Stimulated activated CD8-positive, alpha-beta memory T cell treated with anti-CD3 and anti-CD28 coated beads, Interleukin-4, amount 100 ng/mL, for 48 hours (primary cell): Measurements from ENCODE around the gene SPATA25.
"Not testable (repeated sequence)": the region's sequence is repeated elsewhere in the genome, so short reads cannot be mapped to it uniquely, and the experiment has no call there.

Experiments
- DNase-seq: peaks from one replicate; pipeline ENCODE4 v3.0.0-alpha.2; 2020

SPATA25 gene

GRCh38 chr20:45912344-45912682 lies 24.9 kb upstream of the SPATA25 start:
- no peak for DNase-seq

GRCh38 chr20:45911486-45912343 lies 24.3 kb upstream of the SPATA25 start, which contains the start of gene PLTP:
Gene PLTP (minus strand): TSS chr20:45912155. CDS start chr20:45911452, 703 bp downstream.
- DNase-seq, result peak; percentile 61

- peak; percentile 100 for DNase-seq
These were observed 23.5 kb upstream of the SPATA25 start for GRCh38 chr20:45910670-45911485.

GRCh38 chr20:45909817-45910669 lies 22.6 kb upstream of the SPATA25 start:
- DNase-seq, result no peak

GRCh38 chr20:45909336-45909808 lies 21.9 kb upstream of the SPATA25 start:
- no peak for DNase-seq

- no peak for DNase-seq
These were observed 20.7 kb upstream of the SPATA25 start for GRCh38 chr20:45908084-45908483.

- DNase-seq, result no peak
These were observed 20.0 kb upstream of the SPATA25 start for GRCh38 chr20:45907219-45907948.

- DNase-seq, result no peak
These were observed 18.2 kb upstream of the SPATA25 start for GRCh38 chr20:45905505-45906079.

- no peak for DNase-seq
These were observed 17.4 kb upstream of the SPATA25 start for GRCh38 chr20:45904583-45905504.

- DNase-seq, result no peak
These were observed 14.8 kb upstream of the SPATA25 start for GRCh38 chr20:45902199-45902701.

GRCh38 chr20:45901332-45901731 lies 13.9 kb upstream of the SPATA25 start:
- not testable (repeated sequence) for DNase-seq

- DNase-seq, result no peak
These were observed 11.8 kb upstream of the SPATA25 start for GRCh38 chr20:45899046-45899835.

GRCh38 chr20:45898285-45898684 lies 10.9 kb upstream of the SPATA25 start:
- no peak for DNase-seq

GRCh38 chr20:45897692-45898091 lies 10.3 kb upstream of the SPATA25 start:
- DNase-seq, result no peak

GRCh38 chr20:45897289-45897688 lies 9.9 kb upstream of the SPATA25 start:
- no peak for DNase-seq

GRCh38 chr20:45896641-45897161 lies 9.3 kb upstream of the SPATA25 start:
- DNase-seq, result no peak

- DNase-seq, result no peak
These were observed 7.4 kb upstream of the SPATA25 start for GRCh38 chr20:45894797-45895196.

- no peak for DNase-seq
These were observed 6.4 kb upstream of the SPATA25 start for GRCh38 chr20:45893831-45894230.

GRCh38 chr20:45892828-45893500 lies 5.5 kb upstream of the SPATA25 start:
- DNase-seq, result peak; percentile 53
